NOMO-1 treated with DMSO at 0.1 percent for 48 hours (cell line): Measurements from ENCODE around the gene EDEM2.
"Not testable (repeated sequence)": the region's sequence is repeated elsewhere in the genome, so short reads cannot be mapped to it uniquely, and the experiment has no call there.

Source experiments
- DNase-seq: peaks from one replicate; lab custom pipeline; 2025; ENCODE audit not compliant: unreplicated experiment; lab: John Stamatoyannopoulos, UW

Gene EDEM2

DNA sequence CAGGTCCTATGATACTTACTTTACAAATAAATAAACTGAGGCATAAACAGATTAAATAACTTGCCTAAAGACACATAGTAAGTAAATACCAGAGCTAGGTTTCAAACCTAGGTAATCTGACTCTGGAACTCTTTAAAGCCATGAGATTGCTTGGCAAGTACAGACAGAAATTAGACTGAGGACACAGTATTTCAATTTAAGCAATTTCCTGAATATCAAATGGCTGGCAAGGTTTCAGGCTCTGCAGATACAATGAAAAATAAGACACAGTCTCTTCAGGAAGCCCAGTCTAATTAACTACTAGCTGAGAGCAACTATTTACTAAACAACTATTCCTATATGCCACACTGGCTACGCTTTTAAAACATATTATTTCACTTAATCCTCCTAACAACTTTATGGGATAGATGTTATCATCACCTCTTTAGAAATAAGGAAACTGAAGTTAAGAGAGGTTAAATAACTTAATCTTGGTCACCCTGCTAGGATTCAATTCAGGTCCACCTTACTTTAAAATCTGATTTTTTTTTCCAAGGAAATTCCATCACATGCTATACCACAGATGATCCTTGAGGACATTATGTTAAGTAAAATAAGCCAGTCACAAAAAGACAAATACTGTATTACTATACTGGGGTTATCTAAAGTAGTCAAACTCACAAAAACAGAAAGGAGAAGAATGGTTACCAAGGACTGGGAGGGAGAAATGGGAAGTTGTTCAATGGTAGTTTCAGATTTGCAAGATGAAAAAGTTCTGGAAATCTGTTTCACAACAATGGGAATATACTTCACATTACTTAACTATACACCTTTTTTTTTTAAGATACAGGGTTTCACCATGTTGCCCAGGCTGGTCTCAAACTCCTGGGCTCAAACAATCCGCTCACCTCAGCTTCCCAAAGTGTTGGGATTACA is 58.6 kb downstream of the EDEM2 start:
- peak; percentile 20 for DNase-seq

DNA sequence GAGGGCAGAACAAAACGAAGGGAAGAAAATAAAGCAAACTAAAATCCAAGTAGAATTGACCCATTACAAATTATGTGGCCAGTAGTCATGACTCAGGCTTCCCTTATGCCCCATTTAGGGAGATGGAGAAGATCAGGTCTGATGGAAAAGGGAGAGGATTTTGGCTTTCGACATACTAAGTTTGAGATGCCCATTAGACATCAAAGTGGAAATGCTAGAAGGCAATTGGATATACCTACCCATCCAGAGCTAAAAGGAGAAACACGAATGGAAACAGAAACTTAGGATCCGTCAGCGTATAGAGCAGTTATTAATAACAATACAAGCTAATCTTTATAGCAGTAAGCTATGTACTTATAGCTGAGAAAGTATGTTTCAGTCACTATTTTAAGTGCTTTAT is 59.3 kb downstream of the EDEM2 start:
- DNase-seq, result no peak

DNA sequence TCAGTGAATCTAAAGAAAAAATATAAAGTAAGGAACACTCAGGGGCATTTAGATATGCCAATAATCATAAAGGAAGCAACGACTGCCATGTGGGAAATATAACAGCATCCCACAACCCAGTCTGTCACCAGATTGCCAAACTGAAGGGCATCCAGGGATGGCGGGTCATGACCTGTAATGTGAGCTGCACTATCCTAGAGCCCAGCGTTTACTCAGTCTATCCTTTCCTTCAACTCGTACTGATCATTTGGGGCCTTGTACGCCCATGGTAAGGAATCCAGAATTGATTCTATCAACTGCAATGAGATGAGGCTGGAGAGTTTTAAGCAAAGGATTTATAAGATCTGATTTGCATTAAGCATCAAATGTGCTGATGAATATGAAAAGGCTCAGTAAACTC is 59.8 kb downstream of the EDEM2 start:
- no peak for DNase-seq

DNA sequence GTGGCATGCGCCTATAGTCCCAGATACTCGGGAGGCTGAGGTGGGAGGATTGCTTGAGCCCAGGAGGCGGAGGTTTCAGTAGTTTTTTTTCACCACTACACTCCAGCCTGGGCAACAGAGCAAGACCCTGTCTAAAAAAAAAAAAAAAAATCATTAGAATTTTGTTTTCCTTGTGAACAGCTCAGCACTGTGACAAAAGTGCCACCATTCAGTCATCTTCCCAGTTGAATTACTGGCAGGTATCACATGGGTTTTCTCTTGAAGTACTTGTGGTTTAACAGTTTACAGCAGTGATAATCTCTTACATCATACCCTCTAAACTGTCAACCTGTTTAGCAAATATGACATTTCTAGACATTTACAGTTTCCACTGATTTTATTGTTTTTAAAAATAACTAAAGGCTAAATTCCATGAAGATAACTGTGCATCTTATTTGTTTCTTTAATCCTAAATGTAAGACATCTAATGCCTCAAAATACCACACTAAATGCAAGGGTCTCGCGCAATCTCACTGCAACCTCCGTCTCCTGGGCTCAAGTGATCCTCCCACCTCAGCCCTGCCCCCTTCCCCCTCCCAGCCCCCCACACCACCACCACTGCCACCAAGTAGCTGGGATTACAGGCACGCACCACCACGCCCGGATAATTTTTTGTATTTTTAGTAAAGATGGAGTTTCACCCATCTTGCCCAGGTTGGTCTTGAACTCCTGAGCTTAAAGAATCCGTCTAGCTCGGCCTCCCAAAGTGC is 61.5 kb downstream of the EDEM2 start:
- DNase-seq, result peak; percentile 80

DNA sequence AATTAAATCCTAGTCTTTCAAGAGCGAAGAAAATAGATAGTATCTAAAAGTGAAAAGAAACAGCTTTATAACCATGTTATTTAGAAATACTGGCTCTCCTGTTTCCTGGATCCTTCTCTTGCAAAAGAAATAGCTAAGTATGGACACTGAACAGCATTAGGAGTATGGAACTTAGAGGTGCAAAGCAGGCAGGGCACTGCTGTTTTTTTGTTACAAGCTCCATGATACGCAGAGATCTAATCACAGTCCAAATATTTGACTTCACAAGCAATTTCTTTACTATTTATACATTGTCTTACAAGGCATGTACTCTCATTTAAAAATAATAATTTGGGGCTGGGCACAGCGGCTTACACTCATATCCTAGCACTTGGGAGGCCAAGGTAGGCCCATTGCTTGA is 62.1 kb downstream of the EDEM2 start:
- no peak for DNase-seq

DNA sequence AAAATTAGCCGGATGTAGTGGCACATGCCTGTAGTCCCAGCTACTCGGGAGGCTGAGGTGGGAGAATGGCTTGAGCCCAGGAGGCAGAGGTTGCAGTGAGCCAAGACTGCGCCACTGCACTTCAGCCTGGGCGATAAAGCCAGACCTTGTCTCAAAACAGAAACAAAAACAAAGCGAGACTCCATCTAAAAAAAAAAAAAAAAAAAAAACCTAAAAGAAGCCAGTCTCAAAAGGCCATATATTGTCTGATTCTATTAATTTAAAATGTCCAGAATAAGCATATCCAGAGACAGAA is 66.8 kb downstream of the EDEM2 start:
- not testable (repeated sequence) for DNase-seq

DNA sequence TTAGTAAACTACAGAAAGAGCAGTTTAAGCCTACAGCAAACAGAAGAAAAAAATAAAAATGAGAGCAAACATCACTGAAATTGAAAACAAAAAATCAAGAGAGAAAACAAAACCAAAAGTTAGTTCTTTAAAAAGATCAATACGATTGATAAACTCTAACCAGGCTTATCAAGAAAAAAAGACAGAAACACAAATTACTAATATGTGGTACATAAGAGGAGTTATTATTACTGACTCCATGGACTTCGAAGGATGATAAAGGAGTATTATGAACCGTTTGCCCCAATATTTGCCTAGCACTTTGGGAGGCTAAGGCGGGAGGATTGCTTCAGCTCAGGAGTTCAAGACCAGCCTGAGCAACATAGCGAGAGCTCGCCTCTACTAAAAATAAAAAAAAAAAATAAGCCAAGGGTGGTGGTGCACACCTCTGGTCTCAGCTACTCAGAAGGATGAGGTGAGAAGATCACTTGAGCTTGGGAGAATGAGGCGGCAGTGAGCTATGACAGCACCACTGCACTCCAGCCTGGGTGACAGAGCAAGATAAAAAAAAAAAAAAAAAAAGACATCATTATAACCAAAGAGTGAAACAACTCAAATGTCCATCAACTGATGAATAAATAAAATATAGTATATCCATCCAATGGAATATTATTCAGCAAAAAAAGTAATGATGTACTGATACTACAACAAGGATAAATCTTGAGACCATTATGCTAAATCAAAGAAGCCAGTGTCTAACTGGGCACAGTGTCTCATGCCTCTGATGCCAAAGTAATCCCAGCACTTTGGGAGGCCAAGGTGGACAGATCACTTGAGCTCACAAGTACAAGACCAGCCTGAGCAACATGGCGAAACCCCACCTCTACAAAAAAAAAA is 67.4 kb downstream of the EDEM2 start:
- DNase-seq, result no peak

DNA sequence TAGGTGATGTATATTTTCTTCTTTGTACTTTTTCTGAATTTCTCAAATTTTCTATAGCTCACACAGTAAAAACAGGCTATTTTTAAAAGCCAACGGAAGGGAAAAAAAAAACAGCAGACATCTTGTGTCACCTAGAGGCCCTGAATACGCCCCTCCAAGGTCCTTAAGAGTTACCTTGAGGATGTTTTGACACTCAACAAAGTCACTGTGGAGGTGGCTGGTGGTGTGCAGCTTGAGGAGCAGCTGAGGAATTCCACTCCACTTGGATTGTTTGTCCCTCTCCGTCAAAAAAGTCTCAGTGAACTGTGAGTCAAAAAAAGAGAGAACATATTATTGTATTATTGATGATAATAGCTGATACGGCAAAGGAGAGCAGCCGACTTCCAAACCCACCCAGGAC is 69.3 kb downstream of the EDEM2 start:
- DNase-seq, result no peak

DNA sequence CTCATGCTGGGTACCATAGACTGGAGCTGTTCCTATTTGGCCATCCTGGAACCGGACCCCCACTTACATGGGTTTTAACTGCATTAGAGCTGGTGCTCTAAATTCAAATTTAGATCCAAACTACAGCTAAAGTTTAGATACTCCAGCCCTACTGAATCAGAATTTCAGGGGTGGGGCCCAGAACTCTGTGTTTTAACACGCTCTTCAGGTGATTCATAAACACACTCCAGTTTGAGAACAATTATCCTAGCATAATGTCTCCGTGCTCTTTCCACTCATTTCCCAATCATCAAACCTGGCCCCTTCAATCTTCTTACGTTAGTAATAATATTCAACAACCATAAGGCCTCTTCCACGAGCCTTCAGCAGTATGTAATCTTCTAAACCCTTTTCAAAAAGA is 69.8 kb downstream of the EDEM2 start:
- DNase-seq, result no peak

DNA sequence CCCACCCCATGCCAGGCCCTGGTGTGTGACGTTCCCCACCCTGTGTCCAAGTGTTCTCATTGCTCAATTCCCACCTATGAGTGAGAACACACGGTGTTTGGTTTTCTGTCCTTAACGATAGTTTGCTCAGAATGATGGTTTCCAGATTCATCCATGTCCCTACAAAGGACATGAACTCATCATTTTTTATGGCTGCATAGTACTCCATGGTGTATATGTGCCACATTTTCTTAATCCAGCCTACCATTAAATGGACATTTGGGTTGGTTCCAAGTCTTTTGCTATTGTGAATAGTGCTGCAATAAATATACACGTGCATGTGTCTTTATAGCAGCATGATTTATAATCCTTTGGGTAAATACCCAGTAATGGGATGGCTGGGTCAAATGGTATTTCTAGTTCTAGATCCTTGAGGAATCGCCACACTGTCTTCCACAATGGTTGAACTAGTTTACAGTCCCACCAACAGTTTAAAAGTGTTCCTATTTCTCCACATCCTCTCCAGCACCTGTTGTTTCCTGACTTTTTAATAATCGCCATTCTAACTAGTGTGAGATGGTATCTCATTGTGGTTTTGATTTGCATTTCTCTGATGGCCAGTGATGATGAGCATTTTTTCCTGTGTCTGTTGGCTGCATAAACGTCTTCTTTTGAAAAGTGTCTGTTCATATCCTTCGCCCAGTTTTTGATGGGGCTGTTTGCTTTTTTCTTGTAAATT is 75.5 kb downstream of the EDEM2 start:
- DNase-seq, result not testable (repeated sequence)

DNA sequence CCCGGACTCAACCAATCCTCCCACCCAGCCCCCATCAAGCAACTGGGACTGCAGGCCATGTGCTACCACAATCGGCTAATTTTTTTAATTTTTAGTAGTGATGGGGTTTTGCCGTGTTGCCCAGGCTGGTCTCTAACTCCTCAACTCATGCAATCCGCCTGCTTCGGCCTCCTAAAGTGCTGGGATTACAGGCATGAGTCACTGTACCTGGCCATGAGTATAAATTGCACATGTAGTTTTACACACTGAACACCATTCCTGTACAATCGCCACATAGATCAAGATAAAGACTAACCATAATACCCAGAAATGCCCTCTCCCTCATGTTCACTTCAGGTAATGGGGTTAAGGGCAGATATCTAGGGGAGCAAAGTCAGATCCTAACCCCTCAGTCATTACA is 80.9 kb downstream of the EDEM2 start:
- DNase-seq, result no peak
